Tibial artery (tissue), 4 donors: ENCODE data around the gene CSN2.

Experiments
- DNase-seq, 2 donors: peaks; one replicate each; pipeline ENCODE4 v3.0.0-alpha.2; 2019
- H3K27ac ChIP-seq, 2 donors: fragments of 200-600 bp; sonication (generic) in 1 of 2; 1 replicate in 1 of 2; 2 replicates in 1 of 2; pipeline ENCODE4 v1.5.1; 2018 to 2019; ENCODE audit warnings: mild to moderate bottlenecking in 1 of 2
- H3K27me3 ChIP-seq, 2 donors: fragments of 200-600 bp; sonication (generic) in 1 of 2; one replicate each; pipeline versions ENCODE4 v1.5.1 to v1.6.0; 2016 to 2019
- H3K36me3 ChIP-seq, 3 donors: fragments of 200-600 bp; sonication (generic) in 2 of 3; one replicate each; pipeline ENCODE4 v1.5.1; 2016 to 2019; ENCODE audit warnings: mild to moderate bottlenecking in 2 of 3
- H3K4me1 ChIP-seq, 4 donors: fragments of 200-600 bp; sonication (generic) in 2 of 4; 1 replicate in 3 of 4; 2 replicates in 1 of 4; pipeline ENCODE4 v1.5.1; 2016 to 2019
- H3K4me3 ChIP-seq, 2 donors: fragments of 200-600 bp; sonication (generic) in 1 of 2; 1 replicate in 1 of 2; 2 replicates in 1 of 2; pipeline ENCODE4 v1.5.1; 2018 to 2019; ENCODE audit warnings: mild to moderate bottlenecking in 2 of 2
- H3K9me3 ChIP-seq, 3 donors: fragments of 200-600 bp; sonication (generic) in 1 of 3; one replicate each; pipeline ENCODE4 v1.5.1; 2016 to 2019
- intact Hi-C: fragments of 100-400 bp; cut with DNase I; formaldehyde crosslinking; loops from one replicate; pipeline ENCODE4 v1.15.0; 2023; ENCODE audit warnings: low total_unique reads
- TF ChIP-seq, protein P1 (sequence below), 2 experiments: fragments of 200-600 bp in 1 of 2; fragments of 450-650 bp in 1 of 2; IDR thresholded peaks; one replicate each; pipeline ENCODE4 v1.5.1; 2017 to 2019; ENCODE audit warnings: antibody characterized with exemption in 2 of 2, mild to moderate bottlenecking in 1 of 2, moderate library complexity in 1 of 2

The CSN2 gene

GRCh38 chr4:69994782-69995181 is 29.3 kb upstream of the CSN2 start:
- Histone ChIP-seq H3K4me3 (no peak overlapping the region), H3K36me3 (no peaks in the 10 kb centered on the region), H3K9me3 (no peaks in the 10 kb centered on the region), H3K27ac (no peak overlapping the region), H3K4me1 (no peaks in the 10 kb centered on the region), H3K27me3 (no peaks in the 10 kb centered on the region)
- intact Hi-C loops = no loop called here
- DNase-seq = no peak
- TF ChIP-seq, protein P1, sequence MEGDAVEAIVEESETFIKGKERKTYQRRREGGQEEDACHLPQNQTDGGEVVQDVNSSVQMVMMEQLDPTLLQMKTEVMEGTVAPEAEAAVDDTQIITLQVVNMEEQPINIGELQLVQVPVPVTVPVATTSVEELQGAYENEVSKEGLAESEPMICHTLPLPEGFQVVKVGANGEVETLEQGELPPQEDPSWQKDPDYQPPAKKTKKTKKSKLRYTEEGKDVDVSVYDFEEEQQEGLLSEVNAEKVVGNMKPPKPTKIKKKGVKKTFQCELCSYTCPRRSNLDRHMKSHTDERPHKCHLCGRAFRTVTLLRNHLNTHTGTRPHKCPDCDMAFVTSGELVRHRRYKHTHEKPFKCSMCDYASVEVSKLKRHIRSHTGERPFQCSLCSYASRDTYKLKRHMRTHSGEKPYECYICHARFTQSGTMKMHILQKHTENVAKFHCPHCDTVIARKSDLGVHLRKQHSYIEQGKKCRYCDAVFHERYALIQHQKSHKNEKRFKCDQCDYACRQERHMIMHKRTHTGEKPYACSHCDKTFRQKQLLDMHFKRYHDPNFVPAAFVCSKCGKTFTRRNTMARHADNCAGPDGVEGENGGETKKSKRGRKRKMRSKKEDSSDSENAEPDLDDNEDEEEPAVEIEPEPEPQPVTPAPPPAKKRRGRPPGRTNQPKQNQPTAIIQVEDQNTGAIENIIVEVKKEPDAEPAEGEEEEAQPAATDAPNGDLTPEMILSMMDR (IDR thresholded peaks at IDR 0.05) = no peak

DNA sequence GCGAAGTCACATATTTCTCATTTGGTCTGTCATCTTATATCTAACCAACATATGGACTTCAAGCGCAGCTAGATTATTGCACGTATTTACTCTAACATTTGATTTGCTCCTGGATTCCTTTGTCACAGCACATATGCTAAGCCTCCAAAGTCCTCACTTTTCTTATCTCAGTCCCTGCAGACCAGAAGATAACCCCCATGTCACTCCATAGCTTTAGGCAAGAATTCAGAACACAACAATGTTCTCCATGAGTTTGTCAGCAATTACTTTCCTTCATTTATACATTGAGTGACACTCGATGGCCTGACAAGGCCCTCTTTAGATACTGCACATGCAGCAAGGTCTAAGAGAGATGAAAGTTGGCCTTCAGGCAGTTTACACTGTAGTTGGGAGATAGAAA is 25.5 kb upstream of the CSN2 start:
- intact Hi-C loops = no loop called here

GRCh38 chr4:69986663-69987062 is 21.1 kb upstream of the CSN2 start:
- no peak overlapping the region for H3K4me3 ChIP-seq
- intact Hi-C loops = no loop called here
- H3K9me3 ChIP-seq = no peaks in the 10 kb centered on the region
- no peaks in the 10 kb centered on the region for H3K36me3 ChIP-seq
- H3K27me3 ChIP-seq = no peaks in the 10 kb centered on the region
- no peaks in the 10 kb centered on the region for H3K4me1 ChIP-seq
- no peak overlapping the region for H3K27ac ChIP-seq
- DNase-seq = no peak
- TF ChIP-seq, protein P1 (IDR thresholded peaks at IDR 0.05) = no peak

More for the DNA sequence above, 25.5 kb upstream of the CSN2 start:
- no peak for DNase-seq
- no peaks in the 10 kb centered on the region for H3K9me3 ChIP-seq
- TF ChIP-seq, protein P1 (IDR thresholded peaks at IDR 0.05) = no peak
- no peaks in the 10 kb centered on the region for H3K36me3 ChIP-seq
- no peak overlapping the region for H3K4me3 ChIP-seq
- no peaks in the 10 kb centered on the region for H3K4me1 ChIP-seq
- H3K27ac ChIP-seq = no peak overlapping the region
- no peaks in the 10 kb centered on the region for H3K27me3 ChIP-seq

DNA sequence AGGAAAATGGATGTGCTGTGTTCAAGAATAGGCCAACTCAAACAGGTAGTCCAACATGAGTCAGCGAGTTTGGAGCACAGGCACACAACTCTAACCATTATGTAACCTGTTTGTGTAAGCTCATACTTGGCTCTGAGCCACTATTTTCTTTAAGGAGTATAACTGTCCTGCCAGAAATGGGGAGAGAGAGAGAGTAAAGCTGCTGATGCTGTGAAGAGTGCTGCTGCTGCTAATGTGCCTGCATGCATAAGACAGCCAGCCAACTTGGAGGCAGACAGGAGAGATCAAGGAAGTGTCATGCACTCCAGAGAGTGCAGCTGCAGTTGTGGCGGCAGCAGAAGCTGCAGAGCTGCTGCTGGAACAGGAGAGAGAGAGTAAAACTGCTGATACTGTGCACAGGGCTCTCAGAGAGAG is 18.5 kb upstream of the CSN2 start:
- TF ChIP-seq, protein P1 (IDR thresholded peaks at IDR 0.05) = no peak
- DNase-seq = no peak

GRCh38 chr4:69977582-69977981 is 12.1 kb upstream of the CSN2 start:
- Histone ChIP-seq H3K36me3 (no peaks in the 10 kb centered on the region), H3K4me3 (no peak overlapping the region), H3K9me3 (no peaks in the 10 kb centered on the region), H3K27me3 (no peaks in the 10 kb centered on the region), H3K27ac (no peak overlapping the region), H3K4me1 (no peaks in the 10 kb centered on the region)
- TF ChIP-seq, protein P1 (IDR thresholded peaks at IDR 0.05) = no peak
- no peak for DNase-seq
- intact Hi-C loops = no loop called here

More for the DNA sequence above, 18.5 kb upstream of the CSN2 start:
- H3K4me3 ChIP-seq = no peak overlapping the region
- H3K27ac ChIP-seq = no peak overlapping the region
- H3K9me3 ChIP-seq = no peaks in the 10 kb centered on the region
- intact Hi-C loops = no loop called here
- no peaks in the 10 kb centered on the region for H3K27me3 ChIP-seq
- H3K36me3 ChIP-seq = no peaks in the 10 kb centered on the region
- no peaks in the 10 kb centered on the region for H3K4me1 ChIP-seq

- H3K27me3 ChIP-seq = no peaks in the 10 kb centered on the region
- H3K27ac ChIP-seq = no peak overlapping the region
- H3K9me3 ChIP-seq = no peaks in the 10 kb centered on the region
- H3K36me3 ChIP-seq = no peaks in the 10 kb centered on the region
- no peaks in the 10 kb centered on the region for H3K4me1 ChIP-seq
- H3K4me3 ChIP-seq = no peak overlapping the region
- no peak for DNase-seq
- TF ChIP-seq, protein P1 (IDR thresholded peaks at IDR 0.05) = no peak
- intact Hi-C loops = no loop called here
These were observed 9.1 kb upstream of the CSN2 start for GRCh38 chr4:69974631-69975030.
